Measurements from ENCODE around the gene SMARCA2. TPM values are rescaled to one million over a fixed set of nuclear protein-coding genes. Genes with fewer than 3 reads are reported as not detected.

The SMARCA2 gene
- total RNA-seq, 2 experiments from 2014 or later: 243 to 245 TPM

DNA sequence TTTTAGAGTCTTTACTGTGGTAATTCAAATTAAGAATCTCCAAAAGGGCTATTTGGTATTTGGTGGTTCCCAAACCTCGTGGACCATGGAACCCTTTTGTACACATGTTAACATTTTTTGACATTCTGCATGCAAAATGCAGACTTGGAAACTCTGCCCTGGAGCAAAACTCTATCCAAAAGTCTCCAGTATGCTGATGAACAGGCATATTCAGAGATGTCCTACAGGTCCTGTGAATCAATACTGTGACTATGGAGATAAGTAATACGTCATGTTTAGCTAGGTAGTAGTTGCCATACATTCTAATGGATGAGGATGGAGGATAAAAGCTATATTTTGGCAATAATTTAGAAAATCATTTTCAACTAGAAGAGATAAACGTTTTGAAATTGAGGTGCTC lies 218.1 kb downstream of the SMARCA2 start:
- no peak for ATAC-seq
- POLR2A ChIA-PET: no interaction called here
- H3K9me3 Mint-ChIP-seq (ENCODE audit: insufficient read depth): no peaks in the 10 kb centered on the region
- no peak overlapping the region for H3K27ac Mint-ChIP-seq
- CTCF ChIA-PET: no interaction called here
- DNase-seq: no peak
- no peak overlapping the region for H3K4me3 Mint-ChIP-seq
- peaks cover 5% of the 10 kb centered on the region for H3K27me3 Mint-ChIP-seq (ENCODE audit: low read depth)
- peaks cover 11% of the 10 kb centered on the region for H3K4me1 Mint-ChIP-seq (ENCODE audit: low read depth)
- H3K36me3 Mint-ChIP-seq (ENCODE audit: low read depth): no peaks in the 10 kb centered on the region

DNA sequence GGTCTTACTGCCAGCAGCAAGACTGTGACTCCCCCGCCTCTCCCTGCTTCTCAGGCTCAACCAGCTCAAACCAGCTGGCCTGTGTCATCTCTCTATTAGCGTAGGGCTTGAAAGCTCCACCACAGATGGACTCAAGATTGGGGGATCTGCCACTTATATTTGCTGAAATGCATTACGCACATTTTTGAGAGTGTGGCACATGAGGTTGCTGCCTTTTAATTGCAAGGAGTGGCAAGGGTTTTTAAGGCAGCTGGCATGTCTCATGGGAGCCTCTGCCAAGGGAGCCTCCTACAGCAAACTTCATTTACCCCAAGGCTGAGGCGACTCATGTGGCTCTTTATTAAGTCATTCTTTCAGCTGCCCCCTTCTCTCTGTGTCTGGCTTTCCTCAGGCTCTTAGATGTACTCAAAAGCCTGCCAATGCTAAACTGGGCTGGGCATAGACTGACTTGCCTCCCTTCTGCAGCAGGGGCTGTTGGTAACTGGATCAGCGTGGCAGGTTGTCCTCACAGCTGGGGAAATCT lies 219.3 kb downstream of the SMARCA2 start:
- H3K27me3 Mint-ChIP-seq (ENCODE audit: low read depth): peaks cover 12% of the 10 kb centered on the region
- no peak overlapping the region for H3K4me3 Mint-ChIP-seq
- peaks cover 2% of the 10 kb centered on the region for H3K4me1 Mint-ChIP-seq (ENCODE audit: low read depth)
- ChIA-PET POLR2A (no interaction called here), CTCF (no interaction called here)
- H3K9me3 Mint-ChIP-seq (ENCODE audit: insufficient read depth): no peaks in the 10 kb centered on the region
- H3K27ac Mint-ChIP-seq: no peak overlapping the region
- no peaks in the 10 kb centered on the region for H3K36me3 Mint-ChIP-seq (ENCODE audit: low read depth)
- DNase-seq: no peak
- ATAC-seq: no peak

DNA sequence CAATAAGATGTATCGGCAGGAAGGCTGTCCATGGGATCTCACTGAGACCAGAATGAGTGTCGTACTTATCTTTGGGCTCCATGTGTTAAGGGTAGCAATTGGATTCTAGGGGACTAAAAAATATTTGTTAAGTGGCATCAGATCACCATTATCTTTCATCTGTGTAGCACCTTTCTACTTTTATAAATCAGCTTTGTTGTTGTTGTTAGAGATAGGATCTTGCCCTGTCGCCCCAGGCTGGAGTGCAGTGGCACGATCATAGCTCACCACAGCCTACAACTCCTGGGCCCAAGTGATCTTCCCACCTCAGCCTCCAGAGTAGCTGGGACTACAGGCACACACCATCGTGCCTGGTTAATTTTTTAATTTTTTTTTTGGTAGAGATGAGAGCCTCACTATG lies 220.5 kb downstream of the SMARCA2 start:
- Mint-ChIP-seq H3K4me3 (no peak overlapping the region), H3K36me3 (ENCODE audit: low read depth) (no peaks in the 10 kb centered on the region), H3K4me1 (ENCODE audit: low read depth) (no peaks in the 10 kb centered on the region), H3K9me3 (ENCODE audit: insufficient read depth) (no peaks in the 10 kb centered on the region), H3K27ac (no peak overlapping the region), H3K27me3 (ENCODE audit: low read depth) (peaks cover 15% of the 10 kb centered on the region)
- ChIA-PET POLR2A (no interaction called here), CTCF (no interaction called here)
- ATAC-seq (no peak), DNase-seq (no peak)

DNA sequence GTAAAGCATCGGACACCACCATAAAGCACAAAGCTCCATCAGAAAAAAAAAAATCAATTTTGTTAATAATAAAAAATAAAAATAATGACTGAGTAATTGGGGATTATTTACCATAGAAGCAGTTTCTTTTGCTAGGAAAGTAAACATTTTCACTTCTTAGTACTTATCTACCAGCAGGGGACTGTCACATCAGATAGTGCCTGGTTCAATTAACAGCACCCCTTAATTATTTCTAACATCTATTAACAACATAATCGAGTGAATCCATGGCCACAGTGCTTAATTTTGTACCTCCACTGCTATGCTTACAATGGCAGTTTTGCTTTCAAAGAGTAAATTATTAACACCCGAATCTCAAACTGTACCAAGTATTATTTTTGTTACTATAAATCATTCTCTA lies 221.7 kb downstream of the SMARCA2 start:
- ATAC-seq (no peak), DNase-seq (no peak)
- Mint-ChIP-seq H3K27me3 (ENCODE audit: low read depth) (peaks cover 15% of the 10 kb centered on the region), H3K4me1 (ENCODE audit: low read depth) (peaks cover 4% of the 10 kb centered on the region), H3K27ac (no peak overlapping the region), H3K9me3 (ENCODE audit: insufficient read depth) (no peaks in the 10 kb centered on the region), H3K4me3 (no peak overlapping the region), H3K36me3 (ENCODE audit: low read depth) (no peaks in the 10 kb centered on the region)
- ChIA-PET CTCF (no interaction called here), POLR2A (no interaction called here)

DNA sequence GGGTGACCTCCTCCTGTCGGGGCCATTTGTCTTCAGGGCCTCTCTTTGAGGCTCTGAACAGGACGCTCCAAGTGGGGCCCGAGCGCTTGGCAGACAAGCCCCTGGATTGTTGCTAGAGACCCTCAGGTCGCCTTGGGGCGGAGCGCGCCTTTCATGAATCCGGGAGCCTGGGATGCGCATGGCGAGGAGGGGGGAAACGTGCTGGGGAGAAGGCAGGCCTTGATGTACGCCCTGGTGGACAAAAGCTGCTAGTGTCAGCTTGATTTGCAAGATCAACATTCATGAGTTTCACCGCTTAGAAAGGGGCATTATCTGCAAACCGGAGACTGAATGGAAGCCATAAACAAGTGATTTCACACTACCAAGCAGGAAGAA lies 226.3 kb downstream of the SMARCA2 start:
- CTCF ChIA-PET: no interaction called here
- DNase-seq (no peak), ATAC-seq (no peak)
- H3K36me3 Mint-ChIP-seq (ENCODE audit: low read depth): no peaks in the 10 kb centered on the region
- peaks cover 13% of the 10 kb centered on the region for H3K4me1 Mint-ChIP-seq (ENCODE audit: low read depth)
- H3K4me3 Mint-ChIP-seq: peak overlapping the region; percentile 67
- POLR2A ChIA-PET: no interaction called here
- no peak overlapping the region for H3K27ac Mint-ChIP-seq
- H3K27me3 Mint-ChIP-seq (ENCODE audit: low read depth): peaks cover 27% of the 10 kb centered on the region
- no peaks in the 10 kb centered on the region for H3K9me3 Mint-ChIP-seq (ENCODE audit: insufficient read depth)

DNA sequence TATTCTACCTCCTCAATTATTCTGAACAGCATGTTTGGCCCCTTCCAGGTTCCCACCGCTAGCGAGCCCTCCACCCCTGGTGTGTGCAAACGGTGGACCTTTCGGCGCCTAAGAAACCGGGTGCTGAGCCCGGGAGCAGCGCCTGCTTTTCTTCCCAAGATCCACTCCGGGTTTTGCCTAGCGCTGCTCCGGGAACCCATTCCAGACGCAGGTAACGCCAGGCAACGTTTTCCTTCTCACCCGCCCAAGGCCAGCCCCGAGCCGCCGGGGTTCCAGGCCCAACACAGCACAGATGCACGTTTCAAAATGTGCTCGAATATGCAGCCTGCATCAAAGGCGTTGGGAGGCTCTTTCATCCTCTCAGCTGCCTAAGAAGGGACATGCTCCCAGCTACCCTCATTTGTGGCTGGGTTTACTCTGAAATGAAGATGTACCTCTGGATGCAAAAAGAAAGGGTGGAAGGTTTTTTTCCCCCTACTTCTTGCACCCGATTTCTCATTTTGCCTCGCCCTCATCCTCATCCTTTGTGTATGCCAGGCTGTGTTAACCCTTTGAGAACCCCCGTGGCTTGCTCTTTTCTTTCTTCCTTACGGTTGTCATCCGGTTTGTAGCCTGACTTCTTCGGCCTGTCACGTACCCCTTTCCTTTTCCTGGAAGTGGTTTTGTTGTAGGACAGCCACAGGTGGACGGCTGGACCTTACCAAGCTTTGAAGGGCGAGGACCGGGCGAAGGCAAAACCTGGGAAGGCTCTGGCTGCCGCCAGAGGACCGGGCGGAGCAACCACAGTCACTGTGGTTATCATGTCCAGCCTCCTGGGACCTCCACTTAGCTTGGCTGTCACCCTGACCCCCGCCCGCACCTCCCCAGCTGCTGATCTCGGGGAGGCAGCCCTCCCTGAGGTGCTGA lies 226.9 kb downstream of the SMARCA2 start:
- POLR2A ChIA-PET: no interaction called here
- peak overlapping the region; percentile 39 for H3K27ac Mint-ChIP-seq
- peak; percentile 96 for ATAC-seq

DNA sequence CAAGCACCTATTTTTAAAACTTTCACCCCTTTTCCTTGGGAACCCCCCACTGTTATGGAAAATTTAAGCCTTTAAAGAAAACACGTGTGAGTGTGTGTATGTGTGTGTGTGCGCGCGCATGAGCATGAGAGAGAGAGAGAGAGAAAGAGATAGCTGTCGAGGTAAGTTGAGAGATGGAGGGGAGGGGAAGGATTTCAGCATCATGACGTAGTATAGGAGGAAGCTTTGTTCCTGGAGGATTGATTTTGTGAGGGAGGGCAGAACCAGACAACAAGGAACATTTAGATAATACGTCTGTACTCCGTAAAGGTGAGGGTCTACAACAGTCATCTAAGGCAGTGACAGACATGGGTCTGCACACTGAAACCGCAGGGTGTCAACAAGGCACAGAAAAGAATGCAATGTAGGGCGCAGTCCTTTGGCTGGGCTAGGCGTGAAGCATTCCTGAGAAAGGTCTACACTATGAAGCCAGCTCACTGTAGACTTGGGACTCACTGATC lies 227.7 kb downstream of the SMARCA2 start:
- ChIA-PET POLR2A (no interaction called here), CTCF (no interaction called here)
- no peak overlapping the region for H3K27ac Mint-ChIP-seq
- no peak for DNase-seq
- peaks cover 26% of the 10 kb centered on the region for H3K27me3 Mint-ChIP-seq (ENCODE audit: low read depth)
- H3K36me3 Mint-ChIP-seq (ENCODE audit: low read depth): no peaks in the 10 kb centered on the region
- peaks cover 13% of the 10 kb centered on the region for H3K4me1 Mint-ChIP-seq (ENCODE audit: low read depth)
- no peaks in the 10 kb centered on the region for H3K9me3 Mint-ChIP-seq (ENCODE audit: insufficient read depth)
- no peak for ATAC-seq
- peak overlapping the region; percentile 67 for H3K4me3 Mint-ChIP-seq

More for the DNA sequence above, 226.9 kb downstream of the SMARCA2 start:
- CTCF ChIA-PET: no interaction called here
- Mint-ChIP-seq H3K27me3 (ENCODE audit: low read depth) (peaks cover 27% of the 10 kb centered on the region), H3K4me3 (peak overlapping the region; percentile 67), H3K9me3 (ENCODE audit: insufficient read depth) (no peaks in the 10 kb centered on the region), H3K4me1 (ENCODE audit: low read depth) (peaks cover 13% of the 10 kb centered on the region), H3K36me3 (ENCODE audit: low read depth) (no peaks in the 10 kb centered on the region)
- peak; percentile 69 for DNase-seq
